ENCODE measurements around the gene STOM.

DNA sequence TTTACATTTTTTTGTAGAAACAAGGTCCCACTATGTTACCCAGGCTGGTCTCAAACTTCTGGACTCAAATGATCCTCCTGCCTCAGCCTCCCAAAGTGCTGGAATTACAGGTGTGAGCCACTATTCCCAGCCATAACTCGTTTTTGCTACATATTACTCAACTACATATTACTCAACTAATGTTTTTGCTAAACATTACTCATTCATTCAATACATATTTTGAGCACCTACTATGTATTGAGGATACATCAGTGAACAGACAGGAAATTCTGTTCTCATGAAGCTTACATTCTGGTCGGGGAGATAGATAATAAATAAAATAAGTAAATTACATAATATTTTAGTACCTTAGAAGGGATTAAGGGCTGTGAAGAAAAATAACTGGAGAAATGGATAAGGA, 34.9 kb upstream of the STOM start:
- TF ChIP-seq, protein P1, sequence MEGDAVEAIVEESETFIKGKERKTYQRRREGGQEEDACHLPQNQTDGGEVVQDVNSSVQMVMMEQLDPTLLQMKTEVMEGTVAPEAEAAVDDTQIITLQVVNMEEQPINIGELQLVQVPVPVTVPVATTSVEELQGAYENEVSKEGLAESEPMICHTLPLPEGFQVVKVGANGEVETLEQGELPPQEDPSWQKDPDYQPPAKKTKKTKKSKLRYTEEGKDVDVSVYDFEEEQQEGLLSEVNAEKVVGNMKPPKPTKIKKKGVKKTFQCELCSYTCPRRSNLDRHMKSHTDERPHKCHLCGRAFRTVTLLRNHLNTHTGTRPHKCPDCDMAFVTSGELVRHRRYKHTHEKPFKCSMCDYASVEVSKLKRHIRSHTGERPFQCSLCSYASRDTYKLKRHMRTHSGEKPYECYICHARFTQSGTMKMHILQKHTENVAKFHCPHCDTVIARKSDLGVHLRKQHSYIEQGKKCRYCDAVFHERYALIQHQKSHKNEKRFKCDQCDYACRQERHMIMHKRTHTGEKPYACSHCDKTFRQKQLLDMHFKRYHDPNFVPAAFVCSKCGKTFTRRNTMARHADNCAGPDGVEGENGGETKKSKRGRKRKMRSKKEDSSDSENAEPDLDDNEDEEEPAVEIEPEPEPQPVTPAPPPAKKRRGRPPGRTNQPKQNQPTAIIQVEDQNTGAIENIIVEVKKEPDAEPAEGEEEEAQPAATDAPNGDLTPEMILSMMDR (IDR thresholded peaks at IDR 0.05): no peak
- TF ChIP-seq POLR2AphosphoS5 (IDR thresholded peaks at IDR 0.05) (no peak), POLR2A (IDR thresholded peaks at IDR 0.05) (no peak), EP300 (IDR thresholded peaks at IDR 0.05) (no peak)

All from stomach (tissue), 4 donors.